TTC549 (cell line): ENCODE results near the gene PCDHGB1.
"Not testable (repeated sequence)": the region's sequence is repeated elsewhere in the genome, so short reads cannot be mapped to it uniquely, and the experiment has no call there.

Experiments
- FAIRE-seq: peaks from 2 replicates; lab custom pipeline; 2012; peaks lifted over from hg19 to GRCh38; lab: Jason Lieb, UNC

The PCDHGB1 gene

GRCh38 chr5:141384471-141385267, 34.8 kb downstream of the PCDHGB1 start:
- FAIRE-seq = no peak

GRCh38 chr5:141387557-141388311, 37.8 kb downstream of the PCDHGB1 start, which contains the start of gene PCDHGB4:
Gene PCDHGB4, plus strand, starts transcription at chr5:141387698. Its CDS starts 187 bp downstream, at chr5:141387885.
- FAIRE-seq = not testable (repeated sequence)

GRCh38 chr5:141388661-141389060, 38.8 kb downstream of the PCDHGB1 start:
- FAIRE-seq = no peak

- no peak for FAIRE-seq
Observed at GRCh38 chr5:141389153-141390042, 39.5 kb downstream of the PCDHGB1 start.

GRCh38 chr5:141392429-141393198, 42.7 kb downstream of the PCDHGB1 start, which contains the start of gene PCDHGA8:
Gene PCDHGA8, plus strand, starts transcription at chr5:141392633. Its CDS starts 181 bp downstream, at chr5:141392814.
- no peak for FAIRE-seq

GRCh38 chr5:141393267-141393666, 43.4 kb downstream of the PCDHGB1 start:
- no peak for FAIRE-seq

GRCh38 chr5:141394401-141395187, 44.7 kb downstream of the PCDHGB1 start:
- not testable (repeated sequence) for FAIRE-seq

GRCh38 chr5:141397756-141398551, 48.1 kb downstream of the PCDHGB1 start, which contains the start of gene PCDHGB5:
Gene PCDHGB5, plus strand, starts transcription at chr5:141397947. Its CDS starts 181 bp downstream, at chr5:141398128.
- not testable (repeated sequence) for FAIRE-seq

GRCh38 chr5:141398608-141399007, 48.7 kb downstream of the PCDHGB1 start:
- FAIRE-seq = no peak

- no peak for FAIRE-seq
Observed at GRCh38 chr5:141399555-141400258, 49.8 kb downstream of the PCDHGB1 start.
